ENCODE data around the gene NOP53.
"Not testable (repeated sequence)": the region's sequence is repeated elsewhere in the genome, so short reads cannot be mapped to it uniquely, and the experiment has no call there.

DNA sequence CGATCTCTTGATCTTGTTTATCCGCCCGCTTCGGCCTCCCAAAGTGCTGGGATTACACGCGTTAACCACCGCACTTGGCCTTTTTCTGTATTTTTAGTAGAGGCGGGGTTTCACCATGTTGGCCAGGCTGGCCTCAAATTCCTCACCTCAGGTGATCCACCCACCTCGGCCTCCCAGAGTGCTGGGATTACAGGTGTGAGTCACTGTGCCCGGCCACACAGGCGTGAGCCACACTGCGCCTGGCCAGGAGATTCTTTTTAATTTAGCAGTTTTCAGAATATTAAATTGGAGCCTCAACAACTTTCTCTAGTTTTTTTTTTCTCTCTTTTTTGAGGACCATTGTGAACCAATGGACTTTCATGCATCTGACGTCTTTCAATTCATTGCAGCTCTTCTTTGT, 44.5 kb downstream of the NOP53 start:
- TF ChIP-seq, protein P1, sequence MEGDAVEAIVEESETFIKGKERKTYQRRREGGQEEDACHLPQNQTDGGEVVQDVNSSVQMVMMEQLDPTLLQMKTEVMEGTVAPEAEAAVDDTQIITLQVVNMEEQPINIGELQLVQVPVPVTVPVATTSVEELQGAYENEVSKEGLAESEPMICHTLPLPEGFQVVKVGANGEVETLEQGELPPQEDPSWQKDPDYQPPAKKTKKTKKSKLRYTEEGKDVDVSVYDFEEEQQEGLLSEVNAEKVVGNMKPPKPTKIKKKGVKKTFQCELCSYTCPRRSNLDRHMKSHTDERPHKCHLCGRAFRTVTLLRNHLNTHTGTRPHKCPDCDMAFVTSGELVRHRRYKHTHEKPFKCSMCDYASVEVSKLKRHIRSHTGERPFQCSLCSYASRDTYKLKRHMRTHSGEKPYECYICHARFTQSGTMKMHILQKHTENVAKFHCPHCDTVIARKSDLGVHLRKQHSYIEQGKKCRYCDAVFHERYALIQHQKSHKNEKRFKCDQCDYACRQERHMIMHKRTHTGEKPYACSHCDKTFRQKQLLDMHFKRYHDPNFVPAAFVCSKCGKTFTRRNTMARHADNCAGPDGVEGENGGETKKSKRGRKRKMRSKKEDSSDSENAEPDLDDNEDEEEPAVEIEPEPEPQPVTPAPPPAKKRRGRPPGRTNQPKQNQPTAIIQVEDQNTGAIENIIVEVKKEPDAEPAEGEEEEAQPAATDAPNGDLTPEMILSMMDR (IDR thresholded peaks at IDR 0.05) = not testable (repeated sequence)
- not testable (repeated sequence) for TF ChIP-seq POLR2A, POLR2AphosphoS5, EP300 (IDR thresholded peaks at IDR 0.05)
